Keratinocyte (primary cell): ENCODE results near the gene SORBS2. TPM values are rescaled to one million over a fixed set of nuclear protein-coding genes. Genes with fewer than 3 reads are reported as not detected.

Source experiments
- DNase-seq: peaks from one replicate; pipeline ENCODE4 v3.0.0-alpha.2; 2011; ENCODE audit warnings: low read depth, missing footprints, low spot score
- FAIRE-seq: peaks from 2 replicates; lab custom pipeline; 2011; peaks lifted over from hg19 to GRCh38; lab: Jason Lieb, UNC
- H2AFZ ChIP-seq: 2 replicates; pipeline ENCODE4 v1.6.0; 2012; ENCODE audit warnings: low read length, control low read depth, inconsistent platforms; ENCODE audit not compliant: control insufficient read depth
- H3K27ac ChIP-seq: 2 replicates; pipeline ENCODE4 v1.5.1; 2011; ENCODE audit warnings: low read length; ENCODE audit not compliant: control insufficient read depth, insufficient read depth
- H3K27me3 ChIP-seq: 3 replicates; pipeline ENCODE4 v1.6.0; 2011; ENCODE audit warnings: low read length; ENCODE audit not compliant: control insufficient read depth, insufficient read depth; ENCODE audit errors: extremely low read depth
- H3K36me3 ChIP-seq, 2 experiments: 2 replicates in 1 of 2; 3 replicates in 1 of 2; pipeline ENCODE4 v1.5.1; 2011; ENCODE audit warnings: low read length in 2 of 2, mild to moderate bottlenecking in 1 of 2; ENCODE audit not compliant: control insufficient read depth in 2 of 2, insufficient read depth in 2 of 2; ENCODE audit errors: extremely low read depth in 1 of 2
- H3K4me1 ChIP-seq: 3 replicates; pipeline ENCODE4 v1.5.1; 2011; ENCODE audit warnings: low read length; ENCODE audit not compliant: control insufficient read depth, insufficient read depth; ENCODE audit errors: extremely low read depth
- H3K4me2 ChIP-seq: 3 replicates; pipeline ENCODE4 v1.6.0; 2011; ENCODE audit warnings: low read depth, low read length; ENCODE audit not compliant: control insufficient read depth, insufficient read depth; ENCODE audit errors: extremely low read depth
- H3K4me3 ChIP-seq, 3 experiments: fragments of 200-600 bp in 1 of 3; sonication (generic) in 1 of 3; 2 replicates in 2 of 3; 3 replicates in 1 of 3; pipeline ENCODE4 v1.5.1; 2011 to 2016; ENCODE audit warnings: low read length in 3 of 3, mild to moderate bottlenecking in 3 of 3, control low read depth in 2 of 3, inconsistent platforms in 1 of 3, low read depth in 1 of 3, mixed read lengths in 1 of 3, mixed run types in 1 of 3, moderate library complexity in 1 of 3; ENCODE audit not compliant: control insufficient read depth in 2 of 3, insufficient read depth in 2 of 3; ENCODE audit errors: extremely low read depth in 1 of 3
- H3K79me2 ChIP-seq: 2 replicates; pipeline ENCODE4 v1.6.0; 2012; ENCODE audit warnings: low read length; ENCODE audit not compliant: control insufficient read depth, insufficient read depth
- H3K9ac ChIP-seq: 3 replicates; pipeline ENCODE4 v1.6.0; 2011; ENCODE audit warnings: low read length; ENCODE audit not compliant: control insufficient read depth, insufficient read depth; ENCODE audit errors: extremely low read depth
- H3K9me1 ChIP-seq: 3 replicates; pipeline ENCODE4 v1.6.0; 2011; ENCODE audit warnings: low read length; ENCODE audit not compliant: control insufficient read depth, insufficient read depth; ENCODE audit errors: extremely low read depth
- H3K9me3 ChIP-seq: 2 replicates; pipeline ENCODE4 v1.5.1; 2012; ENCODE audit warnings: low read depth, low read length; ENCODE audit not compliant: control insufficient read depth
- H4K20me1 ChIP-seq: 3 replicates; pipeline ENCODE4 v1.6.0; 2011; ENCODE audit warnings: low read length; ENCODE audit not compliant: control insufficient read depth, insufficient read depth; ENCODE audit errors: extremely low read depth
- EZH2 ChIP-seq: IDR thresholded peaks from one replicate; pipeline ENCODE4 v1.6.1; 2012; ENCODE audit warnings: inconsistent platforms, mild to moderate bottlenecking, low read length, moderate library complexity
- dilution Hi-C: fragments of 300-500 bp; cut with MboI; formaldehyde crosslinking; loops from one replicate; pipeline ENCODE4 v1.7.0; 2020; ENCODE audit warnings: low sequenced_read_pairs; ENCODE audit not compliant: extremely low pct_ligation_motif_present
- polyA plus RNA-seq, 5 experiments: library from polyadenylated mRNA; depleted of rRNA in 3 of 5; stranded (reverse) in 3 of 5; stranded (forward) in 1 of 5; unstranded in 1 of 5; fragments of >200 nt; gene quantifications; 1 replicate in 1 of 5; 2 replicates in 3 of 5; 3 replicates in 1 of 5; pipeline versions ENCODE4 v1.2.1 to v1.2.3, GENCODE V29; 2011 to 2012; ENCODE audit warnings: missing spikeins in 2 of 5, low read depth in 1 of 5, low replicate concordance in 1 of 5
- TF ChIP-seq, protein P1 (sequence below), 3 experiments: IDR thresholded peaks in 1 of 3; conservative IDR thresholded peaks in 1 of 3; optimal IDR thresholded peaks in 1 of 3; 2 replicates in 2 of 3; 3 replicates in 1 of 3; pipeline versions ENCODE3 to v1.5.1; 2011; ENCODE audit warnings: low read length in 3 of 3, mild to moderate bottlenecking in 3 of 3, moderate library complexity in 2 of 3, control low read depth in 1 of 3, inconsistent platforms in 1 of 3; ENCODE audit not compliant: insufficient read depth in 2 of 3; ENCODE audit errors: extremely low read depth in 1 of 3

The SORBS2 gene
- polyA plus RNA-seq, 1 donor (not counting 4 experiments of a cell fraction or from before 2014, with no cell fraction given) = 0.14 TPM

DNA sequence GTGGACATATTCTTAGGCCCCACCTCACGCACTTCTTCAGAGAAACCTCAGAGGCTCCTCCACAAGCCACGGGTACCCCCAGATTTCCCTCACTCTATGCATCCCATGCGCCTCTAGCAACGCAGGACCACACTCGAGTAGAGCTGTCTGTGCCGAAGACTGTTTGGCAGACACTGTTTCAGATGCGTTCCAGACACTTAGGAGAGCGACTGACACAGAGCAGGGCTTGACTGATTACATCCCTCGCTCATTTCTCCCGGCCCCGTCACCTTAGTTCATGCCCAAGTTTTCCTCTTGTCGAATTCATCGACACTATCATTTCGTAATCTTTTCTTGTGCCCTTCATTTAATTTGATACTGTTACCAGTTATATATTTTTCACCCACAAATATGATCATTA, 15.0 kb downstream of the SORBS2 start:
- no peaks in the 10 kb centered on the region for H3K79me2 ChIP-seq
- no peak for TF ChIP-seq EZH2
- TF ChIP-seq, protein P1, sequence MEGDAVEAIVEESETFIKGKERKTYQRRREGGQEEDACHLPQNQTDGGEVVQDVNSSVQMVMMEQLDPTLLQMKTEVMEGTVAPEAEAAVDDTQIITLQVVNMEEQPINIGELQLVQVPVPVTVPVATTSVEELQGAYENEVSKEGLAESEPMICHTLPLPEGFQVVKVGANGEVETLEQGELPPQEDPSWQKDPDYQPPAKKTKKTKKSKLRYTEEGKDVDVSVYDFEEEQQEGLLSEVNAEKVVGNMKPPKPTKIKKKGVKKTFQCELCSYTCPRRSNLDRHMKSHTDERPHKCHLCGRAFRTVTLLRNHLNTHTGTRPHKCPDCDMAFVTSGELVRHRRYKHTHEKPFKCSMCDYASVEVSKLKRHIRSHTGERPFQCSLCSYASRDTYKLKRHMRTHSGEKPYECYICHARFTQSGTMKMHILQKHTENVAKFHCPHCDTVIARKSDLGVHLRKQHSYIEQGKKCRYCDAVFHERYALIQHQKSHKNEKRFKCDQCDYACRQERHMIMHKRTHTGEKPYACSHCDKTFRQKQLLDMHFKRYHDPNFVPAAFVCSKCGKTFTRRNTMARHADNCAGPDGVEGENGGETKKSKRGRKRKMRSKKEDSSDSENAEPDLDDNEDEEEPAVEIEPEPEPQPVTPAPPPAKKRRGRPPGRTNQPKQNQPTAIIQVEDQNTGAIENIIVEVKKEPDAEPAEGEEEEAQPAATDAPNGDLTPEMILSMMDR (optimal IDR thresholded peaks at IDR 0.05 in 1 of 3, IDR thresholded peaks at IDR 0.05 in 1 of 3, conservative IDR thresholded peaks at IDR 0.05 in 1 of 3; ENCODE audit: extremely low read depth in 1 of 3, insufficient read depth in 2 of 3, low read length in 3 of 3) = no peak
- peaks cover 8% of the 10 kb centered on the region for H3K4me1 ChIP-seq
- H3K9me3 ChIP-seq = no peaks in the 10 kb centered on the region
- no peak overlapping the region for H2AFZ ChIP-seq
- no peaks in the 10 kb centered on the region for H3K27me3 ChIP-seq
- no peaks in the 10 kb centered on the region for H3K9me1 ChIP-seq
- no peaks in the 10 kb centered on the region for H4K20me1 ChIP-seq
- FAIRE-seq (no peak), DNase-seq (no peak)
- H3K9ac ChIP-seq = no peak overlapping the region
- no peak overlapping the region for H3K4me3 ChIP-seq
- dilution Hi-C loops = no loop called here
- H3K4me2 ChIP-seq = no peak overlapping the region
- H3K36me3 ChIP-seq = no peaks in the 10 kb centered on the region
- H3K27ac ChIP-seq = no peak overlapping the region

DNA sequence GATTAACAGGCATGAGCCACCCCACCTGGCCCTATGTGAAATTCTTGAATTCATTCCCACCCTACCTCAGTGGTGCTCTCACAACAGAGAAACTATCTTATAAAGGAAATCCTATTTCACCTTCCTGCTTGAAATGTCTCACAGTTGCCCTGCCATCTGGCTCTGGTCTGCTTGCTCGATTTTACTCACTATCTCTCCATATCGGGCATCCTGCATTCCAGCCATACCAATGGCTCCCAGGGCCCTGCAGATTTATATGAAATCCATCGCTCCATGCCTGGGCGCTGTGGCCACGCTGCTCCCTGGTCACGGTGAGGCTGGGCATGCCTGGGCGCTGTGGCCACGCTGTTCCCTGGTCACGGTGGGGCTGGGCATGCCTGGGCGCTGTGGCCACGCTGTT, 15.8 kb downstream of the SORBS2 start:
- peak overlapping the region; percentile 27 for H2AFZ ChIP-seq
- dilution Hi-C loops = no loop called here

More for the DNA sequence above, 15.8 kb downstream of the SORBS2 start:
- H3K27me3 ChIP-seq = no peaks in the 10 kb centered on the region
- H3K4me1 ChIP-seq = peaks cover 8% of the 10 kb centered on the region
- H3K4me2 ChIP-seq = no peak overlapping the region
- no peak overlapping the region for H3K27ac ChIP-seq
- H3K9me1 ChIP-seq = no peaks in the 10 kb centered on the region
- no peak overlapping the region for H3K9ac ChIP-seq
- TF ChIP-seq, protein P1 (optimal IDR thresholded peaks at IDR 0.05 in 1 of 3, IDR thresholded peaks at IDR 0.05 in 1 of 3, conservative IDR thresholded peaks at IDR 0.05 in 1 of 3; ENCODE audit: extremely low read depth in 1 of 3, insufficient read depth in 2 of 3, low read length in 3 of 3) = no peak
- no peak for TF ChIP-seq EZH2
- H3K36me3 ChIP-seq = no peaks in the 10 kb centered on the region
- H4K20me1 ChIP-seq = no peaks in the 10 kb centered on the region
- H3K9me3 ChIP-seq = no peaks in the 10 kb centered on the region
- no peak for FAIRE-seq
- DNase-seq = no peak
- no peak overlapping the region for H3K4me3 ChIP-seq
- no peaks in the 10 kb centered on the region for H3K79me2 ChIP-seq
